Measurements from ENCODE around the gene GET4.

DNA sequence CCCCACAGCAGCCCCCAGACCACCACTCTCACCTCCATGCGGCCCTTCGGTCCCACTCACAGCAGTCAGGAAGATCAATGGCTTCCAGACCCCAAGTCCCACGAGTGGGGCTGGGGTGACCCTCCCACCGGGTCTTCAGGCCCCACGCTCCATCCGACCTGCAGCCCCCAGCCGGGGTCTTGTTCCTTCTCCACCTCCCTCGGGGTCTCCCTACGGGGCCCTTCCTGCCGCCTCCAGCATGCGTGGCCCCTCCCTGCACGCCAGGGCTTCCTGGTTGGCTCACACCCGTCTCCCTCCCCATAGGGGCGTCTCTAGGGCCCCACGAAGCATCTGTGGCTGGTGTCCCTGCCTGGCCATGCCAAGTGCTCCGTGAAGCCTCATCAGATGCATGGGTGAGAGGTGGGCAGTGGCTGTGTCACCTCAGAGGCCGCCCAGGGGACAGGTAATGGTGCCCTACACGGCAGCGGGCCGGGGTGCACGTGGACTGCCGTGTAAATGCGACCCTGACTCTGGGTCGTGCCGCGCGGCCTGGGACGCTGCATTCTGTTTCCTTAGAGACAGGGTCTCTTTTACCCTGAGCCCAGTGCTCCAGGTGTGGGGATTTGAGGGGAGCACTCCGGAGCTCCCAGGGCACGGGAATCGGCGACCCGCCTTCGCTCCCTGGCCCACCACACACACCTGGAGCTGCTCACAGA, 58.3 kb downstream of the GET4 start:
- TF ChIP-seq SP1 (IDR thresholded peaks at IDR 0.05) (no peak), FOXK2 (IDR thresholded peaks at IDR 0.05) (no peak), ELF4 (IDR thresholded peaks at IDR 0.05) (no peak)
- TF ChIP-seq, protein P1, sequence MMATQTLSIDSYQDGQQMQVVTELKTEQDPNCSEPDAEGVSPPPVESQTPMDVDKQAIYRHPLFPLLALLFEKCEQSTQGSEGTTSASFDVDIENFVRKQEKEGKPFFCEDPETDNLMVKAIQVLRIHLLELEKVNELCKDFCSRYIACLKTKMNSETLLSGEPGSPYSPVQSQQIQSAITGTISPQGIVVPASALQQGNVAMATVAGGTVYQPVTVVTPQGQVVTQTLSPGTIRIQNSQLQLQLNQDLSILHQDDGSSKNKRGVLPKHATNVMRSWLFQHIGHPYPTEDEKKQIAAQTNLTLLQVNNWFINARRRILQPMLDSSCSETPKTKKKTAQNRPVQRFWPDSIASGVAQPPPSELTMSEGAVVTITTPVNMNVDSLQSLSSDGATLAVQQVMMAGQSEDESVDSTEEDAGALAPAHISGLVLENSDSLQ (IDR thresholded peaks at IDR 0.05), result no peak

All from HEK293T (cell line).